Nephron (organoid): ENCODE results near the gene SERPINB10.

Experiments used
- H3K27ac Mint-ChIP-seq, 3 experiments: 2 replicates each; pipeline ENCODE4 v1.8.0; 2020; ENCODE audit warnings: mixed read lengths in 3 of 3, mild to moderate bottlenecking in 2 of 3, moderate library complexity in 1 of 3
- H3K27me3 Mint-ChIP-seq: 2 replicates; pipeline ENCODE4 v1.8.0; 2021; ENCODE audit warnings: low read depth, mild to moderate bottlenecking, moderate library complexity, mixed read lengths
- H3K36me3 Mint-ChIP-seq: 2 replicates; pipeline ENCODE4 v1.8.0; 2020; ENCODE audit warnings: low read depth, mixed read lengths
- H3K4me1 Mint-ChIP-seq: 2 replicates; pipeline ENCODE4 v1.8.0; 2020; ENCODE audit warnings: mixed read lengths
- H3K4me3 Mint-ChIP-seq, 3 experiments: 2 replicates each; pipeline ENCODE4 v1.8.0; 2020; ENCODE audit warnings: mild to moderate bottlenecking in 3 of 3, mixed read lengths in 3 of 3, moderate library complexity in 2 of 3
- H3K9me3 Mint-ChIP-seq: 2 replicates; pipeline ENCODE4 v1.8.0; 2020; ENCODE audit warnings: mixed read lengths
- CTCF ChIP-seq, 3 experiments: fragments of 200-600 bp; sonication (generic); IDR thresholded peaks; one replicate each; pipeline ENCODE4 v1.5.0; 2021; ENCODE audit warnings: antibody characterized with exemption in 3 of 3; ENCODE audit not compliant: unreplicated experiment in 3 of 3

Gene SERPINB10

GRCh38 chr18:63907664-63908063, at the start of gene SERPINB10:
Gene SERPINB10 (plus strand): TSS chr18:63907958. CDS start chr18:63915511, 7,553 bp downstream.
- no peaks in the 10 kb centered on the region for H3K9me3 Mint-ChIP-seq
- H3K36me3 Mint-ChIP-seq, result no peaks in the 10 kb centered on the region
- H3K4me1 Mint-ChIP-seq, result no peaks in the 10 kb centered on the region
- H3K4me3 Mint-ChIP-seq, result no peak within 1 kb of the TSS
- H3K27me3 Mint-ChIP-seq, result no peaks in the 10 kb centered on the region
- TF ChIP-seq CTCF (IDR thresholded peaks at IDR 0.05; ENCODE audit: unreplicated experiment in 3 of 3), result no peak
- H3K27ac Mint-ChIP-seq, result no peak within 1 kb of the TSS

- Mint-ChIP-seq H3K36me3 (no peaks in the 10 kb centered on the region), H3K9me3 (peaks cover 8% of the 10 kb centered on the region), H3K4me1 (no peaks in the 10 kb centered on the region)
Measured at GRCh38 chr18:63858456-63858855, 49.3 kb upstream of the SERPINB10 start.

GRCh38 chr18:63859781-63860475, 47.8 kb upstream of the SERPINB10 start:
- H3K4me3 Mint-ChIP-seq, result no peak overlapping the region
- no peaks in the 10 kb centered on the region for H3K27me3 Mint-ChIP-seq
- peaks cover 7% of the 10 kb centered on the region for H3K9me3 Mint-ChIP-seq
- no peak overlapping the region for H3K27ac Mint-ChIP-seq
- no peaks in the 10 kb centered on the region for H3K36me3 Mint-ChIP-seq
- H3K4me1 Mint-ChIP-seq, result no peaks in the 10 kb centered on the region
- no peak for TF ChIP-seq CTCF (IDR thresholded peaks at IDR 0.05; ENCODE audit: unreplicated experiment in 3 of 3)

More at GRCh38 chr18:63858456-63858855, 49.3 kb upstream of the SERPINB10 start:
- H3K4me3 Mint-ChIP-seq, result no peak overlapping the region
- no peaks in the 10 kb centered on the region for H3K27me3 Mint-ChIP-seq
- H3K27ac Mint-ChIP-seq, result no peak overlapping the region
- no peak for TF ChIP-seq CTCF (IDR thresholded peaks at IDR 0.05; ENCODE audit: unreplicated experiment in 3 of 3)

- H3K4me3 Mint-ChIP-seq, result no peak overlapping the region
- no peak overlapping the region for H3K27ac Mint-ChIP-seq
- H3K36me3 Mint-ChIP-seq, result no peaks in the 10 kb centered on the region
- no peak for TF ChIP-seq CTCF (IDR thresholded peaks at IDR 0.05; ENCODE audit: unreplicated experiment in 3 of 3)
- H3K27me3 Mint-ChIP-seq, result no peaks in the 10 kb centered on the region
- no peaks in the 10 kb centered on the region for H3K4me1 Mint-ChIP-seq
- peaks cover 5% of the 10 kb centered on the region for H3K9me3 Mint-ChIP-seq
Measured at GRCh38 chr18:63860531-63860930, 47.2 kb upstream of the SERPINB10 start.

- peaks cover 3% of the 10 kb centered on the region for H3K27me3 Mint-ChIP-seq
- TF ChIP-seq CTCF (IDR thresholded peaks at IDR 0.05; ENCODE audit: unreplicated experiment in 3 of 3), result no peak
- no peak overlapping the region for H3K27ac Mint-ChIP-seq
- H3K4me1 Mint-ChIP-seq, result no peaks in the 10 kb centered on the region
- no peaks in the 10 kb centered on the region for H3K36me3 Mint-ChIP-seq
- no peaks in the 10 kb centered on the region for H3K9me3 Mint-ChIP-seq
- no peak overlapping the region for H3K4me3 Mint-ChIP-seq
Measured at GRCh38 chr18:63867368-63868125, 40.2 kb upstream of the SERPINB10 start.
